Stimulated activated CD4-positive, alpha-beta T cell treated with anti-CD3 and anti-CD28 coated beads, Interleukin-2, amount 100 ng/mL, for 4 hours (primary cell): ENCODE results near the gene HIC1.
A peak's percentile ranks its signal among the peaks of the same experiment; 100 is the strongest.

Source experiments
- DNase-seq: peaks from one replicate; pipeline ENCODE4 v3.0.0-alpha.2; 2020; ENCODE audit warnings: low read depth

HIC1 gene

GRCh38 chr17:2047590-2047989, 7.3 kb upstream of the HIC1 start:
- DNase-seq = no peak

- DNase-seq = no peak
These were observed 6.1 kb upstream of the HIC1 start for GRCh38 chr17:2048805-2049204.

GRCh38 chr17:2049333-2050299, 5.3 kb upstream of the HIC1 start:
- DNase-seq = peak; percentile 93

GRCh38 chr17:2050300-2051060, 4.4 kb upstream of the HIC1 start:
- DNase-seq = peak; percentile 70

- DNase-seq = no peak
These were observed 3.6 kb upstream of the HIC1 start for GRCh38 chr17:2051061-2051932.

- DNase-seq = no peak
These were observed 2.9 kb upstream of the HIC1 start for GRCh38 chr17:2051933-2052559.

GRCh38 chr17:2053380-2054261, 1.3 kb upstream of the HIC1 start:
- peak; percentile 65 for DNase-seq

- DNase-seq = no peak
These were observed 716 bp upstream of the HIC1 start for GRCh38 chr17:2054262-2054511.

- peak; percentile 37 for DNase-seq
These were observed 646 bp downstream of the HIC1 start for GRCh38 chr17:2055292-2056205.

GRCh38 chr17:2056206-2057174, 1.6 kb downstream of the HIC1 start:
- peak; percentile 39 for DNase-seq

- no peak for DNase-seq
These were observed 2.4 kb downstream of the HIC1 start for GRCh38 chr17:2057175-2057759.

- no peak for DNase-seq
These were observed 3.1 kb downstream of the HIC1 start for GRCh38 chr17:2057760-2058585.

GRCh38 chr17:2058586-2059546, 4.0 kb downstream of the HIC1 start:
- no peak for DNase-seq

- no peak for DNase-seq
These were observed 4.9 kb downstream of the HIC1 start for GRCh38 chr17:2059547-2060384.

- no peak for DNase-seq
These were observed 5.4 kb downstream of the HIC1 start for GRCh38 chr17:2060385-2060658.
